GM23248 (cell line): ENCODE measurements around the gene TEKTIP1. TPM values are rescaled to one million over a fixed set of nuclear protein-coding genes. Genes with fewer than 3 reads are reported as not detected.

Source experiments
- DNase-seq: peaks from one replicate; pipeline ENCODE4 v3.0.0-alpha.2; 2015
- H2AFZ ChIP-seq: fragments of 200-600 bp; sonication (generic); 2 replicates; pipeline ENCODE4 v1.6.1; 2016; ENCODE audit warnings: antibody characterized with exemption
- H3F3A ChIP-seq: fragments of 200-600 bp; sonication (generic); 2 replicates; pipeline ENCODE4 v1.6.1; 2016; ENCODE audit warnings: mild to moderate bottlenecking, antibody characterized with exemption, mixed run types; ENCODE audit not compliant: insufficient read depth
- H3K27ac ChIP-seq: fragments of 200-600 bp; sonication (generic); 2 replicates; pipeline ENCODE4 v1.5.1; 2016; ENCODE audit warnings: mild to moderate bottlenecking
- H3K27me3 ChIP-seq: fragments of 200-600 bp; sonication (generic); replicated peaks from 2 replicates; pipeline ENCODE4 v1.6.1; 2016; ENCODE audit warnings: mild to moderate bottlenecking; ENCODE audit not compliant: insufficient read depth
- H3K36me3 ChIP-seq: fragments of 200-600 bp; sonication (generic); 2 replicates; pipeline ENCODE4 v1.6.1; 2016; ENCODE audit warnings: low read depth, mild to moderate bottlenecking
- H3K4me1 ChIP-seq: fragments of 200-600 bp; sonication (generic); 2 replicates; pipeline ENCODE4 v1.6.1; 2016; ENCODE audit warnings: mild to moderate bottlenecking; ENCODE audit not compliant: insufficient read depth
- H3K4me2 ChIP-seq: fragments of 200-600 bp; sonication (generic); one replicate; pipeline ENCODE4 v1.6.1; 2016; ENCODE audit warnings: mild to moderate bottlenecking; ENCODE audit not compliant: unreplicated experiment
- H3K4me3 ChIP-seq: fragments of 200-600 bp; sonication (generic); 2 replicates; pipeline ENCODE4 v1.5.1; 2016; ENCODE audit warnings: mild to moderate bottlenecking
- H3K79me2 ChIP-seq: fragments of 200-600 bp; sonication (generic); 2 replicates; pipeline ENCODE4 v1.6.1; 2016; ENCODE audit warnings: mild to moderate bottlenecking; ENCODE audit not compliant: insufficient read depth
- H3K9ac ChIP-seq: fragments of 200-600 bp; sonication (generic); 2 replicates; pipeline ENCODE4 v1.6.1; 2016; ENCODE audit warnings: mild to moderate bottlenecking
- H3K9me2 ChIP-seq: fragments of 200-600 bp; sonication (generic); 2 replicates; pipeline ENCODE4 v1.6.1; 2016; ENCODE audit warnings: mixed run types, mild to moderate bottlenecking, moderate library complexity; ENCODE audit not compliant: insufficient read depth
- H3K9me3 ChIP-seq: fragments of 200-600 bp; sonication (generic); one replicate; pipeline ENCODE4 v1.6.1; 2017; ENCODE audit warnings: low read depth
- H4K20me1 ChIP-seq: fragments of 200-600 bp; sonication (generic); 2 replicates; pipeline ENCODE4 v1.6.0; 2016; ENCODE audit not compliant: insufficient read depth
- EZH2 ChIP-seq: fragments of 200-600 bp; sonication (generic); IDR thresholded peaks from 2 replicates; pipeline ENCODE4 v1.6.1; 2018; ENCODE audit warnings: antibody characterized with exemption, mild to moderate bottlenecking; ENCODE audit not compliant: insufficient read depth, poor library complexity, severe bottlenecking
- EZH2phosphoT487 ChIP-seq: fragments of 200-600 bp; sonication (generic); IDR thresholded peaks from 2 replicates; pipeline ENCODE4 v1.6.1; 2018; ENCODE audit warnings: antibody characterized with exemption, moderate library complexity, mild to moderate bottlenecking, low read depth; ENCODE audit not compliant: insufficient read depth
- WGBS, 2 experiments: methylation state at CpG; one replicate each; pipeline ENCODE4 v1.1.6; 2015 to 2017; ENCODE audit warnings: low lambda C conversion rate in 2 of 2, low coverage in 1 of 2; ENCODE audit errors: missing lambda C conversion rate in 2 of 2; 5-methylcytosine and 5-hydroxymethylcytosine counted together
- in situ Hi-C: fragments of 300-500 bp; cut with MboI; formaldehyde crosslinking; loops from 2 replicates; pipeline ENCODE4 v1.15.0; 2020
- polyA plus RNA-seq: library from polyadenylated mRNA; unstranded; fragments of >200 nt; fragmentation: Nextera tagmentation; extraction: Ambion mirVana; gene quantifications from 2 replicates; pipeline ENCODE4 v1.2.1, GENCODE V29; 2016
- total RNA-seq: library from RNA; depleted of rRNA; stranded (reverse); fragments of >200 nt; shearing (Covaris generic); gene quantifications from 2 replicates; pipeline ENCODE4 v1.2.3, GENCODE V29; 2014

TEKTIP1 gene
- total and polyA plus RNA-seq, 2 experiments from 2014 or later = not detected

- H3F3A ChIP-seq = peaks cover 35% of the 10 kb centered on the region
- H3K4me3 ChIP-seq = peak overlapping the region; percentile 52
- WGBS, 2 experiments = 57 to 67% methylated on average over 18 to 28 of the region's 29 CpGs
- peak overlapping the region; percentile 36 for H3K4me2 ChIP-seq
- H3K4me1 ChIP-seq = peaks cover 20% of the 10 kb centered on the region
- H3K79me2 ChIP-seq = no peaks in the 10 kb centered on the region; the same call in 1 of the 2 replicates
- in situ Hi-C loops = no loop called here
- no peak overlapping the region for H3K27ac ChIP-seq
- H3K9me2 ChIP-seq = no peaks in the 10 kb centered on the region
- 0 out of 2 replicates have a peak overlapping the region, but pooled peaks have one; percentile 32 for H2AFZ ChIP-seq
- TF ChIP-seq EZH2 = no peak
- no peak for TF ChIP-seq EZH2phosphoT487
- H3K36me3 ChIP-seq = no peaks in the 10 kb centered on the region
- H3K9me3 ChIP-seq = no peaks in the 10 kb centered on the region
- H3K9ac ChIP-seq = peak overlapping the region; percentile 20; the same call in 1 of the 2 replicates
- DNase-seq = no peak
- H4K20me1 ChIP-seq = no peaks in the 10 kb centered on the region
- H3K27me3 ChIP-seq = no peaks in the 10 kb centered on the region
Observed at GRCh38 chr19:3575949-3576673, 37.1 kb downstream of the TEKTIP1 start.

GRCh38 chr19:3576696-3577443 lies 37.9 kb downstream of the TEKTIP1 start:
- in situ Hi-C loops = no loop called here
- H3K9me3 ChIP-seq = no peaks in the 10 kb centered on the region
- H4K20me1 ChIP-seq = no peaks in the 10 kb centered on the region
- peak overlapping the region; percentile 32; the same call in 1 of the 2 replicates for H2AFZ ChIP-seq
- peaks cover 35% of the 10 kb centered on the region for H3F3A ChIP-seq
- peak overlapping the region; percentile 36 for H3K4me2 ChIP-seq
- H3K79me2 ChIP-seq = no peaks in the 10 kb centered on the region; the same call in 1 of the 2 replicates
- H3K27me3 ChIP-seq = no peaks in the 10 kb centered on the region
- TF ChIP-seq EZH2 (no peak), EZH2phosphoT487 (no peak)
- no peak overlapping the region for H3K27ac ChIP-seq
- DNase-seq = peak; percentile 90
- WGBS, 2 experiments = 5 to 19% methylated on average over 27 to 72 of the region's 78 CpGs
- peaks cover 20% of the 10 kb centered on the region for H3K4me1 ChIP-seq
- H3K9ac ChIP-seq = peak overlapping the region; percentile 20; the same call in 1 of the 2 replicates
- H3K36me3 ChIP-seq = no peaks in the 10 kb centered on the region
- H3K4me3 ChIP-seq = peak overlapping the region; percentile 52
- no peaks in the 10 kb centered on the region for H3K9me2 ChIP-seq

- H3K27me3 ChIP-seq = no peaks in the 10 kb centered on the region
- no peak overlapping the region for H3K4me2 ChIP-seq
- WGBS, 2 experiments = 79 to 84% methylated on average over 28 to 60 of the region's 60 CpGs
- no peaks in the 10 kb centered on the region for H3K36me3 ChIP-seq
- H3K9me3 ChIP-seq = no peaks in the 10 kb centered on the region
- H3K9me2 ChIP-seq = no peaks in the 10 kb centered on the region
- DNase-seq = no peak
- H3K9ac ChIP-seq = no peak overlapping the region
- no peaks in the 10 kb centered on the region for H4K20me1 ChIP-seq
- H3K4me3 ChIP-seq = no peak overlapping the region
- H2AFZ ChIP-seq = no peak overlapping the region
- H3K27ac ChIP-seq = no peak overlapping the region
- peaks cover 20% of the 10 kb centered on the region for H3K4me1 ChIP-seq
- in situ Hi-C loops = no loop called here
- peaks cover 35% of the 10 kb centered on the region for H3F3A ChIP-seq
- TF ChIP-seq EZH2phosphoT487 = no peak
- no peak for TF ChIP-seq EZH2
- H3K79me2 ChIP-seq = no peaks in the 10 kb centered on the region; the same call in 1 of the 2 replicates
Observed at GRCh38 chr19:3577723-3578344, 38.9 kb downstream of the TEKTIP1 start.

DNA sequence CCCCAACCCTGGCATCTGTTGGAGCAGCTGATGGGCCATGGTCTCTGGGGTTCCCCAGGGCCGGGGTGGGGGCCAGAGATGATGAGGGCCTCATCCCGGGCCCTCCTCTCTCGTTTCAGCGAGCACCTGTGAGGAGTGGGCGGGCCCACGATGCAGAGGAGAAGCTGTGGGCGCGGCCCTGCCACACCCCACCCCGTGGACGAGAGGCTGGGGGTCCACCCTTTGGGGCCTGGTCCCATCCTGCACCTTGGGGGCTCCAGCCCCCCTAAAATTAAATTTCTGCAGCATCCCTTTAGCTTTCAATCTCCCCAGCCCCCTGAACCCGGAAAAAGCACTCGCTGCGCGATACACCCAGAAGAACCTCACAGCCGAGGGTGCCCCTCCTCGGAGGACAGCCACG lies 39.4 kb downstream of the TEKTIP1 start:
- H2AFZ ChIP-seq = no peak overlapping the region
- H3K4me3 ChIP-seq = no peak overlapping the region
- no peaks in the 10 kb centered on the region for H3K9me3 ChIP-seq
- no peaks in the 10 kb centered on the region for H3K9me2 ChIP-seq
- no peak overlapping the region for H3K4me2 ChIP-seq
- in situ Hi-C loops = no loop called here
- peaks cover 20% of the 10 kb centered on the region for H3K4me1 ChIP-seq
- no peak overlapping the region for H3K9ac ChIP-seq
- no peaks in the 10 kb centered on the region for H3K36me3 ChIP-seq
- H3K27me3 ChIP-seq = no peaks in the 10 kb centered on the region
- no peak for TF ChIP-seq EZH2phosphoT487
- WGBS, 2 experiments = 71 to 72% methylated on average over 13 to 17 of the region's 17 CpGs
- H3F3A ChIP-seq = peaks cover 35% of the 10 kb centered on the region
- no peaks in the 10 kb centered on the region; the same call in 1 of the 2 replicates for H3K79me2 ChIP-seq
- H3K27ac ChIP-seq = no peak overlapping the region
- H4K20me1 ChIP-seq = no peaks in the 10 kb centered on the region
- no peak for DNase-seq
